GM23248 (cell line): ENCODE results near the gene HCN3. TPM values are rescaled to one million over a fixed set of nuclear protein-coding genes. Genes with fewer than 3 reads are reported as not detected.

Experiments used
- DNase-seq: peaks from one replicate; pipeline ENCODE4 v3.0.0-alpha.2; 2015
- H2AFZ ChIP-seq: fragments of 200-600 bp; sonication (generic); 2 replicates; pipeline ENCODE4 v1.6.1; 2016; ENCODE audit warnings: antibody characterized with exemption
- H3F3A ChIP-seq: fragments of 200-600 bp; sonication (generic); 2 replicates; pipeline ENCODE4 v1.6.1; 2016; ENCODE audit warnings: mild to moderate bottlenecking, antibody characterized with exemption, mixed run types; ENCODE audit not compliant: insufficient read depth
- H3K27ac ChIP-seq: fragments of 200-600 bp; sonication (generic); 2 replicates; pipeline ENCODE4 v1.5.1; 2016; ENCODE audit warnings: mild to moderate bottlenecking
- H3K27me3 ChIP-seq: fragments of 200-600 bp; sonication (generic); replicated peaks from 2 replicates; pipeline ENCODE4 v1.6.1; 2016; ENCODE audit warnings: mild to moderate bottlenecking; ENCODE audit not compliant: insufficient read depth
- H3K36me3 ChIP-seq: fragments of 200-600 bp; sonication (generic); 2 replicates; pipeline ENCODE4 v1.6.1; 2016; ENCODE audit warnings: low read depth, mild to moderate bottlenecking
- H3K4me1 ChIP-seq: fragments of 200-600 bp; sonication (generic); 2 replicates; pipeline ENCODE4 v1.6.1; 2016; ENCODE audit warnings: mild to moderate bottlenecking; ENCODE audit not compliant: insufficient read depth
- H3K4me2 ChIP-seq: fragments of 200-600 bp; sonication (generic); one replicate; pipeline ENCODE4 v1.6.1; 2016; ENCODE audit warnings: mild to moderate bottlenecking; ENCODE audit not compliant: unreplicated experiment
- H3K4me3 ChIP-seq: fragments of 200-600 bp; sonication (generic); 2 replicates; pipeline ENCODE4 v1.5.1; 2016; ENCODE audit warnings: mild to moderate bottlenecking
- H3K79me2 ChIP-seq: fragments of 200-600 bp; sonication (generic); 2 replicates; pipeline ENCODE4 v1.6.1; 2016; ENCODE audit warnings: mild to moderate bottlenecking; ENCODE audit not compliant: insufficient read depth
- H3K9ac ChIP-seq: fragments of 200-600 bp; sonication (generic); 2 replicates; pipeline ENCODE4 v1.6.1; 2016; ENCODE audit warnings: mild to moderate bottlenecking
- H3K9me2 ChIP-seq: fragments of 200-600 bp; sonication (generic); 2 replicates; pipeline ENCODE4 v1.6.1; 2016; ENCODE audit warnings: mixed run types, mild to moderate bottlenecking, moderate library complexity; ENCODE audit not compliant: insufficient read depth
- H3K9me3 ChIP-seq: fragments of 200-600 bp; sonication (generic); one replicate; pipeline ENCODE4 v1.6.1; 2017; ENCODE audit warnings: low read depth
- H4K20me1 ChIP-seq: fragments of 200-600 bp; sonication (generic); 2 replicates; pipeline ENCODE4 v1.6.0; 2016; ENCODE audit not compliant: insufficient read depth
- EZH2 ChIP-seq: fragments of 200-600 bp; sonication (generic); IDR thresholded peaks from 2 replicates; pipeline ENCODE4 v1.6.1; 2018; ENCODE audit warnings: antibody characterized with exemption, mild to moderate bottlenecking; ENCODE audit not compliant: insufficient read depth, poor library complexity, severe bottlenecking
- EZH2phosphoT487 ChIP-seq: fragments of 200-600 bp; sonication (generic); IDR thresholded peaks from 2 replicates; pipeline ENCODE4 v1.6.1; 2018; ENCODE audit warnings: antibody characterized with exemption, moderate library complexity, mild to moderate bottlenecking, low read depth; ENCODE audit not compliant: insufficient read depth
- WGBS, 2 experiments: methylation state at CpG; one replicate each; pipeline ENCODE4 v1.1.6; 2015 to 2017; ENCODE audit warnings: low lambda C conversion rate in 2 of 2, low coverage in 1 of 2; ENCODE audit errors: missing lambda C conversion rate in 2 of 2; 5-methylcytosine and 5-hydroxymethylcytosine counted together
- in situ Hi-C: fragments of 300-500 bp; cut with MboI; formaldehyde crosslinking; loops from 2 replicates; pipeline ENCODE4 v1.15.0; 2020
- polyA plus RNA-seq: library from polyadenylated mRNA; unstranded; fragments of >200 nt; fragmentation: Nextera tagmentation; extraction: Ambion mirVana; gene quantifications from 2 replicates; pipeline ENCODE4 v1.2.1, GENCODE V29; 2016
- total RNA-seq: library from RNA; depleted of rRNA; stranded (reverse); fragments of >200 nt; shearing (Covaris generic); gene quantifications from 2 replicates; pipeline ENCODE4 v1.2.3, GENCODE V29; 2014

HCN3 gene
- total and polyA plus RNA-seq, 2 experiments from 2014 or later, result 1.4 to 1.6 TPM

GRCh38 chr1:155263067-155263466 is 14.2 kb upstream of the HCN3 start:
- Histone ChIP-seq H3K4me3 (no peak overlapping the region), H3K27ac (peak overlapping the region; percentile 76), H3K9me3 (no peaks in the 10 kb centered on the region), H4K20me1 (no peaks in the 10 kb centered on the region), H3K9ac (peak overlapping the region; percentile 89), H3K4me2 (no peak overlapping the region), H3K36me3 (peaks cover 49% of the 10 kb centered on the region), H3K27me3 (no peaks in the 10 kb centered on the region), H3K9me2 (no peaks in the 10 kb centered on the region), H2AFZ (no peak overlapping the region), H3K4me1 (peaks cover 8% of the 10 kb centered on the region), H3F3A (peaks cover 68% of the 10 kb centered on the region), H3K79me2 (peaks cover 38% of the 10 kb centered on the region)
- WGBS, 2 experiments, result 94 to 98% methylated on average over 11 of the region's 11 CpGs
- no peak for DNase-seq
- no peak for TF ChIP-seq EZH2phosphoT487
- TF ChIP-seq EZH2, result no peak
- in situ Hi-C loops, result no loop called here

- peaks cover 68% of the 10 kb centered on the region for H3K36me3 ChIP-seq
Observed at GRCh38 chr1:155266553-155266952, 10.7 kb upstream of the HCN3 start.

GRCh38 chr1:155267373-155267772 is 9.9 kb upstream of the HCN3 start:
- H3K27me3 ChIP-seq, result no peaks in the 10 kb centered on the region
- H3K4me3 ChIP-seq, result no peak overlapping the region
- no peak overlapping the region for H2AFZ ChIP-seq
- H3K4me1 ChIP-seq, result peaks cover 8% of the 10 kb centered on the region
- no peaks in the 10 kb centered on the region for H3K9me3 ChIP-seq
- H3K79me2 ChIP-seq, result peaks cover 53% of the 10 kb centered on the region
- no peak overlapping the region for H3K4me2 ChIP-seq
- H3F3A ChIP-seq, result peaks cover 71% of the 10 kb centered on the region
- no peak for DNase-seq
- WGBS, 2 experiments, result 95 to 100% methylated on average over 2 of the region's 2 CpGs
- H3K9ac ChIP-seq, result peak overlapping the region; percentile 24; the same call in 1 of the 2 replicates
- no peak overlapping the region for H3K27ac ChIP-seq
- in situ Hi-C loops, result no loop called here
- peaks cover 68% of the 10 kb centered on the region for H3K36me3 ChIP-seq
- TF ChIP-seq EZH2phosphoT487 (no peak), EZH2 (no peak)
- peaks cover 5% of the 10 kb centered on the region for H4K20me1 ChIP-seq
- no peaks in the 10 kb centered on the region for H3K9me2 ChIP-seq

More at GRCh38 chr1:155266553-155266952, 10.7 kb upstream of the HCN3 start:
- Histone ChIP-seq H3K9ac (no peak overlapping the region), H4K20me1 (peaks cover 2% of the 10 kb centered on the region; the same call in 1 of the 2 replicates), H3K27ac (no peak overlapping the region), H3K4me1 (no peaks in the 10 kb centered on the region; the same call in 1 of the 2 replicates), H3K9me3 (no peaks in the 10 kb centered on the region), H3K27me3 (no peaks in the 10 kb centered on the region), H2AFZ (no peak overlapping the region), H3K79me2 (peaks cover 48% of the 10 kb centered on the region), H3K9me2 (no peaks in the 10 kb centered on the region), H3K4me2 (no peak overlapping the region), H3K4me3 (no peak overlapping the region), H3F3A (peaks cover 69% of the 10 kb centered on the region)
- TF ChIP-seq EZH2phosphoT487, result no peak
- TF ChIP-seq EZH2, result no peak
- DNase-seq, result no peak
- 85 to 87% methylated on average over 6 of the region's 6 CpGs for WGBS, 2 experiments
- in situ Hi-C loops, result no loop called here

GRCh38 chr1:155268630-155269029 is 8.6 kb upstream of the HCN3 start:
- peaks cover 57% of the 10 kb centered on the region for H3K79me2 ChIP-seq
- no peak for DNase-seq
- no peak overlapping the region for H2AFZ ChIP-seq
- 84 to 90% methylated on average over 9 to 21 of the region's 21 CpGs for WGBS, 2 experiments
- H3K9ac ChIP-seq, result no peak overlapping the region
- no peak overlapping the region for H3K27ac ChIP-seq
- no peaks in the 10 kb centered on the region for H3K27me3 ChIP-seq
- no peak overlapping the region for H3K4me3 ChIP-seq
- H3K9me3 ChIP-seq, result no peaks in the 10 kb centered on the region
- no peak overlapping the region for H3K4me2 ChIP-seq
- peaks cover 5% of the 10 kb centered on the region for H4K20me1 ChIP-seq
- in situ Hi-C loops, result no loop called here
- H3F3A ChIP-seq, result peaks cover 63% of the 10 kb centered on the region
- TF ChIP-seq EZH2 (no peak), EZH2phosphoT487 (no peak)
- H3K36me3 ChIP-seq, result peaks cover 61% of the 10 kb centered on the region
- H3K9me2 ChIP-seq, result no peaks in the 10 kb centered on the region
- peaks cover 9% of the 10 kb centered on the region for H3K4me1 ChIP-seq

- DNase-seq, result no peak
- H3F3A ChIP-seq, result peaks cover 56% of the 10 kb centered on the region
- in situ Hi-C loops, result no loop called here
- no peak overlapping the region for H3K4me3 ChIP-seq
- peaks cover 57% of the 10 kb centered on the region for H3K79me2 ChIP-seq
- no peaks in the 10 kb centered on the region for H3K27me3 ChIP-seq
- peaks cover 5% of the 10 kb centered on the region for H4K20me1 ChIP-seq
- no peak overlapping the region for H2AFZ ChIP-seq
- no peaks in the 10 kb centered on the region for H3K9me3 ChIP-seq
- no peak overlapping the region for H3K4me2 ChIP-seq
- no peak overlapping the region for H3K9ac ChIP-seq
- H3K36me3 ChIP-seq, result peaks cover 54% of the 10 kb centered on the region
- H3K27ac ChIP-seq, result no peak overlapping the region
- no peaks in the 10 kb centered on the region for H3K9me2 ChIP-seq
- WGBS, 2 experiments, result 87 to 88% methylated on average over 21 of the region's 21 CpGs
- TF ChIP-seq EZH2phosphoT487, result no peak
- no peak for TF ChIP-seq EZH2
- H3K4me1 ChIP-seq, result peaks cover 12% of the 10 kb centered on the region
Observed at GRCh38 chr1:155269381-155269780, 7.9 kb upstream of the HCN3 start.
